Peyer's patch (tissue), 4 donors: ENCODE results near the gene RALGAPA1.

Source experiments
- CTCF ChIP-seq, 6 experiments: fragments of 450-650 bp in 4 of 6; fragments of 200-600 bp in 2 of 6; sonication (generic) in 1 of 6; IDR thresholded peaks; one replicate each; pipeline ENCODE4 v1.5.1; 2017 to 2019; ENCODE audit warnings: antibody characterized with exemption in 6 of 6, mild to moderate bottlenecking in 3 of 6, moderate library complexity in 1 of 6
- POLR2A ChIP-seq, 2 donors: fragments of 450-650 bp; IDR thresholded peaks; one replicate each; pipeline ENCODE4 v1.5.1; 2017; ENCODE audit warnings: antibody characterized with exemption in 2 of 2, mild to moderate bottlenecking in 2 of 2, moderate library complexity in 2 of 2

- no peak for TF ChIP-seq CTCF (IDR thresholded peaks at IDR 0.05)
- no peak for TF ChIP-seq POLR2A (IDR thresholded peaks at IDR 0.05)
Observed at GRCh38 chr14:35704793-35705493, 104.2 kb downstream of the RALGAPA1 start.
